ENCODE data around the gene NRF1.

Gene NRF1

DNA sequence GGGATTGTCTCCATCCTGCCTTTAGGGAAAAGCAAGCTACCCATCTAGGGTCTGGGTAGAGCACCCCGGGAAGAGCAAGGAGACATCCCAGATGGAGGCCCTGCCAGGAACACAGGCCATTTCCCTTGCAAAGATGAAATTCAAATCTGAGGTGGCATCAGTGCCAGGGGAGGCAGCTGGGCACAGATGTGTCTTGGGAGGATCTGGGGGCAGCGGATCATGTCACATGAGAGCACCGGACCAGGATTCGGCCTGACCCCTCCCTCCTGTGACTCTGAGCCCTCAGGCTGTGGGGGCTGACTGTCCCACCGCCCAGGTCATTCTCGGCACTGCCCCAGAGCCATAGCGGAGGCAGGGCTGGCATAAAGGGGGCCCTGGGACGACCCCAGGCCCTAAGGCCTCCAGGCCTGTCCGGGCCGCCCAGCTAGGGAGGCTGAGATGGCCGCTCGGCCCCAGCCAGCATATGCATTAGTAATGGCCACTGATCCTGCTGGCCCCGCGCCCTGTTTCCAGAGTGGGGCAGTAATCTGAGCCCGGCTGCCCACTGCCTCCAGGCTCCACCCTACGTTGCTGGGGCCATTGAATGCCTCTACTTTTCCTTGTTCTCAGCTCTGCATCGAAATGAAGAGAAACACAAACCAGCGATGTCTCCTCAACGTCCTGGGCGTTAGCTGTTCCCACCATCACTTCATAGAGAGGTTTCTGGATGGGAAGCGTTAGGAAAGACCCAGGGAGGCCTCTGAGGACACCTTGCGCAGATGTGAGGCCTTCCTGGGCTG, 192.8 kb downstream of the NRF1 start:
- DNase-seq (ENCODE audit: low spot score): no peak

DNA sequence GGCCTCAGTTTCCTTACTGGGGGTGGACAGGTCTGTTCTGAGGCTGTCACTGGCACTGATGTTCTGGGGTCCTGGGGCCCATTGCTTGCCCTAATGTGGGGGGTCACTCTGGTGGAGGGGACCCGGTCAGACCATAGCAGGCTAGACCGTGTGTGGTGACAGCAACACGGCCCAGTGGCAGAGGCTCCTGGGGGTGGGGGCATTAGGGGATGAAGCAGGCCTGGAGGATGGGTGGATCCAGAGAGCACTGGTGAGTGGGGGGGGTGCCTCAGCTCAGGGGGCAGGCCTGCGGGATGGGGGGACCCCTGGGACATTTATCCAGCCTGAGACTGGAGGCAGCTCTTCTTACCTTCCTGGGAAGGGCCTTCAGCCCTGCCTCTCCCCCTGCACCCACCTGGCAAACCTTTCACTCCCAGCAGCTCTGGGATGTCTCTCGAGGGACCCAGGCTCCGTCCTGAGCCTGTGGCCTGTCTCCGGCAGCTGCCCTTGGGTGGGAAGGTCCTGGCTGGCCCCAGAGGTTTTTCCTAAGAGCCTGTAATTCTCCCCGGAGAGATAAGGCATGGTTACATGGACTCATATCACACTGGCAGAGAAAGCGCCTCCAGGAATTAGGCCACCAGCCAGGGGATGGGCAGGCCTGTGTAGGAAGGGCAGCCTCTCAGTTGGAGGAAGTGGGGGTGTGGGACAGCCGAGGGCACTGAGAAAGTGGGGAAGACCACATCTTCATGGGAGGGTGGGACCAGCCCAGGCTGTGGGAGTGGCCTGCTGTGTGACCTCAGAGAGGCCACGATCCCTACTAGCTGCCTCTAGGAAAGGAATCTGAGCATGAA, 193.6 kb downstream of the NRF1 start:
- DNase-seq (ENCODE audit: low spot score): no peak
